ENCODE results near the gene PRDX4.
"Not testable (repeated sequence)": the region's sequence is repeated elsewhere in the genome, so short reads cannot be mapped to it uniquely, and the experiment has no call there.

Gene PRDX4

DNA sequence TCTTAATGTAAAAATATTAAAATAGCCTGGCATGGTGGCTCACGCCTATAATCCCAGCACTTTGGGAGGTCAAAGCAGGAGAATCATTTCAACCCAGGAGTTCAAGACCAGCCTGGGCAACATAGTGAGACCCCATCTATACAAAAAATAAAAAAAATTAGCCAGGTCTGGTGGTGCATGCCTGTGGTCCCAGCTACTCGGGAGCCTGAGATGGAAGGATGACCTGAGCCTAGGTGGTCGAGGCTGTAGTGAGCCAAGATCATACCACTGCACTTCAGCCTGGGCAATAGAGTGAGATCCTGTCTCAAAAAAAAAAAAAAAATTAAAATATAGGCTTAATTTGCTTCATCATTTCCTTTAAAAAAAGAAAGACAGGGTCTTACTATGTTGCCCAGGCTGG lies 9.2 kb downstream of the PRDX4 start:
- DNase-seq = not testable (repeated sequence)

DNA sequence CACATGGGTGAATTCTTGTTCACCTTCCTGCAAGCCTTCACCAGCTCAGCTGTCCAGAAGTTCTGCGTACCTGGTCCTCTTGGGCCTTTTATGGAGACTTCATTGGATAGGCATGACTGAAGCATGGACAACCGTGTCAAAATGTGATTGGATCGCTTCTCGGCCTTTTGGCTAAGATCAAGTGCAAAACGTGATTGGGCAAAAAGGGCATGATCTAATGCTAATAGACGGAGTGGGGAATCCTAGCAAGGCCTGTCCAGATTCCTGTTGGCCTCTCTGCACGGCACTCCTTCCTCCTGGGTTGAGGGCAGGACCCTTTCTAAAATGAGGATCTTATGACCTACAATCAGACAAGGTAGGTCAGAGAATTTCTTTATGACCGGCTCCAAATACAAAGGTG lies 24.9 kb downstream of the PRDX4 start:
- DNase-seq = no peak

DNA sequence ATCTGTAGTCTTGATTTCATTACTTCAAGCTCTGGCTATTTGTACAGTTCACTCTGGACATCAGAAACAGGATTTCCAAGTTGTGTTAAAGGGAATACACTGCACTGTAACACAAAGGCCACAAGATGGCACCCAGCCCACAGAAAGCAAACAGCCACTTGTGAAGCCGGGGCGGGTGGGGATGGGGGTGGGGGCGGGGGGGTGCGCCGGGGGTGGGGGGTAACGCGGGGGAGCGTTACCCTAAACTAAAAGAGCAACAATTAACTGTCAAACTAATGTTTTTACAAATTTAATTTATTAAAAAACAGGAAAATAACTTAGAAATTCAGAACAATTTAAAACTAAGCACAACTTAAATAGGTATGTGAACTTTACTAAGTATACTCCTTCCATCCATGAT lies 27.3 kb downstream of the PRDX4 start:
- DNase-seq = peak; percentile 48

DNA sequence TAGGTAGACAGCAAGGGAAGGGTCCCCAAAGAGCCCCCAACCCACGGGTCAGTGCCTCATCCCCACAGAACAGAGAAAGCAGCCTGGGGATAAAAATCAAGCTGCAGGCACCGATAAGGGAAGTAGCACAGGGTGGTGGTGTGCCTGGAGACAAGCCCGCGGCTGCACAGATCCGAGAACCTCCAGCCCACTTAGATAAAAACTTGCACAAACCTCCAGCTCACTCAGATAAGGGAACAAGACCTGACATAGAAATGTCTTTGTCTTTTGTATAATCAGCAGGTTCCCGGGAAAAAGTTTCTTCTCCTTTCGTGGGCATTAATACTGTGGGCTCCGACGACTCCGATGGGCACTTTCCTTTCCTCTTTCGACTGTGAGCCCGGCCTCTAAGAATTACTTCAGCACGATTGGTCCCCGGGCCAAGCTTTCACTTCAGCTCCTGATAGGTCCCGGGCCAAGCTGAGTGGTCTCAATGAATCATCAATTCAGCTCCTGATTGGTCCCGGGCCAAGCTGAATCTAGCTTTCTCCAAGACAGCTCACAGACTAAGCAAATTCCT lies 32.4 kb downstream of the PRDX4 start:
- DNase-seq = no peak

GRCh38 chrX:23704673-23705206 lies 37.4 kb downstream of the PRDX4 start:
- DNase-seq = no peak

DNA sequence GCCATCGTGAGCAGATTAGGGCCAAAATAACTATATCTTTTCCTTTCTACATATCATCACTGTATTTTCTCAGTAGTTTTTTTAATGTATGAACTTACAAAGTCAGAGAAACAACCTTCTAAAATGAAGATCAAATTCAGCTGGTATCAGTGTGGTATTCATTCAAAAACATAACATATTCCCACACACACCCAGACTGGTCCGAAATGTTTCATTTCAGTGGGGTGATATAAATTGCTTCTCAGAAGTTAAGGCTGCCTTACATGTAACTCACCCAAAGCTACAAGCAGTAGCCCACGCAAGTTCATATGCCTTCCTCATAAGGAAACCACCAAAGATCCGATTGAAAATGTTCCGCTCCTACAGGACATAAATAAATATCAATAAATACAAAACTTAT lies 37.9 kb downstream of the PRDX4 start:
- no peak for DNase-seq

DNA sequence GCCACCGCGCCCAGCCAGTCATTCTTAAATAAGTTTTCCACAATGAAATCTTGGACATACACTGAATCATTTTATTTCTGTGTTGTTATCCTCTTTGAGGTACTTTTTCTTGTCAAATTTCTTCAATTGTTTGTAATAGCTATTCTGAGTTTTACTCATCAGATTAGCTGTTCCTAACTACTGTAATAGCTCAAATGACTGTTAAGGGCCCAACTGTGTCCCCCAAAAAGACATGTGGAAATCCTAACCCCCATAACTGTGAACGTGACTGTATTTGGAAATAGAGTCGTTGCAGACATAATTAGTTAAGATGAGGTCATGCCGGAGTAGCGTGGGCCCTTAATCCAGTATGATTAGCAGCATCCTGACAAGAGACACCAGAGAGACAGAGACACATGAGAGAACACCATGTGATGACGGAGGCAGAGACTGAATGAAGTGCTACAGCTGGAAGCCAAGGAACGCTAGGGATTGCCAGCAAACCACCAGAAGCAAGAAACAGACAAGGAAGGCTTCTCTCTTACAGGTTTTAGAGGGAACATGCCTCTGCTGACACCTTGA lies 52.9 kb downstream of the PRDX4 start:
- no peak for DNase-seq

GRCh38 chrX:23726191-23726590 lies 58.9 kb downstream of the PRDX4 start:
- no peak for DNase-seq

GRCh38 chrX:23727206-23727605 lies 59.9 kb downstream of the PRDX4 start:
- no peak for DNase-seq

DNA sequence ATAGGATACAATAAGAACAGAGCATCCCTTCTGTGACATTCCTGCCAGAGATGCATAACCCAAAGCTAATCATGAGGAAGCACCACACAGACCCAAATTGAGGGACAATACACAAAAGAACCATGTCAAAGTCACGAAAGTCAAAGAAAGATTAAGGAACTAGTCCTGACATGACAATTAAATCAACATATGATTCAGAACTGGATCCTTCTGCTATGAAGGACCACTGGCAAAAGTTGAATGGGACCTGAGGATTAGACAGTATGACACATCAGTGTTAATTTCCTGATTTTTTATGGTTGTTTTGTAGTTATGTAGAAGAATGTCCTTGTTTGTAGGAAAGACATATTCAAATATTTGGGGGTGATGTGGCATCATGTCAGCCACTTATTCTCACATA lies 61.9 kb downstream of the PRDX4 start:
- no peak for DNase-seq

DNA sequence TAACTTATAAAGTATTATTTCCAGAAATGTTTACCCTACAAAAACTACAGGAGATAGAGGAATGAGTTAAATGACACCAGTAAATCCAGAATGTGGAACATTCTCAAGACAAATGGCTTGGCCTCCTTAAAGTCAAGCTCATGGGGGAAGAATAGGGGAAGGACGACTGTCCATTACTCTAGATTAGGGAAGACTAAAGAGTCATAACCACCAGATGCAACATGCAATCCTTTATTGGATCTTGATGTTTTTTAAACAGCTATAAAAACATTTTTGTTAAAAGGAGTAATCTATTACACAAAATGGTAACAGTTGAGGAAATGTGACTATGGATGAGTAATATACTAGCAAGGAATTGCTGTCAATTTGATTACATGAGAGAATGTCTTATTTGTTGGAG lies 64.7 kb downstream of the PRDX4 start:
- DNase-seq = no peak

GRCh38 chrX:23732704-23733103 lies 65.4 kb downstream of the PRDX4 start:
- no peak for DNase-seq

Measured in fibroblast of skin of back (primary cell).